H1 (cell line): ENCODE data around the gene SLC25A51. TPM values are rescaled to one million over a fixed set of nuclear protein-coding genes. Genes with fewer than 3 reads are reported as not detected.

Source experiments
- CTCF ChIA-PET: fragments of 300-600 bp; sonication (Branson Sonifier 250); formaldehyde crosslinking; loops from one replicate; lab custom pipeline; 2021; ENCODE audit not compliant: partially characterized antibody; lab: Charles Lee
- POLR2A ChIA-PET: fragments of 300-600 bp; sonication (Branson Sonifier 250); formaldehyde crosslinking; loops from one replicate; lab custom pipeline; 2021; ENCODE audit warnings: inconsistent platforms; ENCODE audit not compliant: partially characterized antibody; lab: Charles Lee
- DNase-seq, 2 experiments: peaks; one replicate each; pipeline versions ENCODE4 v3.0.0 to v3.0.0-alpha.2; 2010 to 2022; ENCODE audit warnings: low spot score in 2 of 2, low read depth in 1 of 2, mixed read lengths in 1 of 2
- FAIRE-seq: peaks from 2 replicates; lab custom pipeline; 2011; peaks lifted over from hg19 to GRCh38; lab: Jason Lieb, UNC
- H2AFZ ChIP-seq: 2 replicates; pipeline ENCODE4 v1.8.1; 2012; ENCODE audit warnings: low read length, inconsistent platforms
- H2AK5ac ChIP-seq: 2 replicates; pipeline ENCODE4 v1.6.1; 2013; ENCODE audit warnings: low read depth, low read length
- H2BK120ac ChIP-seq: replicated peaks from 2 replicates; pipeline ENCODE3; 2013; ENCODE audit warnings: low read depth, low read length, inconsistent platforms
- H2BK12ac ChIP-seq: 2 replicates; pipeline ENCODE4 v1.6.1; 2013; ENCODE audit warnings: low read depth, low read length
- H2BK15ac ChIP-seq: 2 replicates; pipeline ENCODE4 v1.6.1; 2013; ENCODE audit warnings: low read length
- H2BK20ac ChIP-seq: 2 replicates; pipeline ENCODE4 v1.6.1; 2013; ENCODE audit warnings: low read length
- H2BK5ac ChIP-seq: 2 replicates; pipeline ENCODE4 v1.6.1; 2013; ENCODE audit warnings: low read depth, low read length
- H3K14ac ChIP-seq: 2 replicates; pipeline ENCODE4 v1.6.1; 2013; ENCODE audit warnings: inconsistent platforms; ENCODE audit not compliant: insufficient read length
- H3K18ac ChIP-seq: 2 replicates; pipeline ENCODE4 v1.6.1; 2013; ENCODE audit warnings: low read length; ENCODE audit errors: extremely low read depth
- H3K23ac ChIP-seq: 2 replicates; pipeline ENCODE4 v1.6.1; 2013; ENCODE audit warnings: inconsistent platforms; ENCODE audit not compliant: insufficient read length
- H3K23me2 ChIP-seq: 2 replicates; pipeline ENCODE4 v1.6.1; 2013; ENCODE audit warnings: low read depth, low read length
- H3K27ac ChIP-seq: 2 replicates; pipeline ENCODE4 v1.6.1; 2011; ENCODE audit warnings: low read depth, low read length, inconsistent platforms
- H3K27me3 ChIP-seq, 4 experiments: replicated peaks in 1 of 4; 1 replicate in 1 of 4; 2 replicates in 3 of 4; pipeline versions ENCODE4 v1.6.1 to v1.8.1; 2011 to 2013; ENCODE audit warnings: low read length in 3 of 4, mild to moderate bottlenecking in 3 of 4, inconsistent platforms in 2 of 4, mixed read lengths in 2 of 4, moderate library complexity in 1 of 4; ENCODE audit not compliant: control insufficient read depth in 3 of 4, insufficient read depth in 3 of 4; ENCODE audit errors: extremely low read depth in 1 of 4
- H3K36me3 ChIP-seq, 4 experiments: 2 replicates each; pipeline versions ENCODE4 v1.6.1 to v1.8.1; 2011 to 2013; ENCODE audit warnings: mild to moderate bottlenecking in 4 of 4, low read length in 3 of 4, moderate library complexity in 2 of 4, control low read depth in 1 of 4, inconsistent platforms in 1 of 4; ENCODE audit not compliant: insufficient read depth in 4 of 4, control insufficient read depth in 2 of 4
- H3K4ac ChIP-seq: replicated peaks from 2 replicates; pipeline ENCODE3; 2013; ENCODE audit warnings: low read length, low read depth, mixed read lengths, inconsistent platforms; ENCODE audit not compliant: insufficient read length
- H3K4me1 ChIP-seq, 4 experiments: replicated peaks in 1 of 4; 1 replicate in 1 of 4; 2 replicates in 3 of 4; pipeline versions ENCODE4 v1.6.1 to v1.8.1; 2011 to 2013; ENCODE audit warnings: low read length in 3 of 4, inconsistent platforms in 2 of 4, mixed read lengths in 1 of 4; ENCODE audit not compliant: insufficient read depth in 4 of 4, control insufficient read depth in 3 of 4
- H3K4me2 ChIP-seq, 2 experiments: 2 replicates each; pipeline versions ENCODE4 v1.6.1 to v1.8.1; 2011 to 2013; ENCODE audit warnings: low read depth in 2 of 2, low read length in 2 of 2, control low read depth in 1 of 2, inconsistent platforms in 1 of 2, mild to moderate bottlenecking in 1 of 2; ENCODE audit not compliant: insufficient read depth in 1 of 2
- H3K4me3 ChIP-seq, 4 experiments: fragments of 200-600, 300-600 bp in 1 of 4; sonication (generic), shearing (Covaris generic), sonication (Bioruptor Twin) in 1 of 4; 2 replicates each; pipeline versions ENCODE4 v1.5.1 to v1.8.1; 2011 to 2016; ENCODE audit warnings: low read length in 4 of 4, low read depth in 3 of 4, control low read depth in 2 of 4, inconsistent platforms in 2 of 4, mild to moderate bottlenecking in 2 of 4, mixed read lengths in 1 of 4, moderate library complexity in 1 of 4; ENCODE audit not compliant: insufficient read depth in 2 of 4; ENCODE audit errors: extremely low read depth in 1 of 4
- H3K56ac ChIP-seq: replicated peaks from 2 replicates; pipeline ENCODE3; 2013; ENCODE audit warnings: low read depth, mild to moderate bottlenecking, mixed read lengths, low read length, inconsistent platforms; ENCODE audit not compliant: insufficient read length
- H3K79me1 ChIP-seq: 2 replicates; pipeline ENCODE4 v1.6.1; 2013; ENCODE audit warnings: low read depth, low read length, control low read depth
- H3K79me2 ChIP-seq, 2 experiments: 2 replicates each; pipeline versions ENCODE4 v1.6.1 to v1.8.1; 2012 to 2013; ENCODE audit warnings: low read length in 2 of 2, mild to moderate bottlenecking in 2 of 2, inconsistent platforms in 1 of 2; ENCODE audit not compliant: insufficient read depth in 2 of 2, control insufficient read depth in 1 of 2
- H3K9ac ChIP-seq, 4 experiments: replicated peaks in 1 of 4; 1 replicate in 1 of 4; 2 replicates in 3 of 4; pipeline versions ENCODE4 v1.6.1 to v1.8.1; 2011 to 2013; ENCODE audit warnings: low read depth in 3 of 4, low read length in 3 of 4, control low read depth in 2 of 4, mild to moderate bottlenecking in 2 of 4, moderate library complexity in 2 of 4, inconsistent platforms in 1 of 4; ENCODE audit errors: extremely low read depth in 1 of 4
- H3K9me3 ChIP-seq, 2 experiments: 2 replicates each; pipeline versions ENCODE4 v1.6.1 to v1.8.1; 2012 to 2013; ENCODE audit warnings: mild to moderate bottlenecking in 2 of 2, moderate library complexity in 2 of 2, control low read depth in 1 of 2, inconsistent platforms in 1 of 2, low read depth in 1 of 2, low read length in 1 of 2, mixed read lengths in 1 of 2; ENCODE audit not compliant: insufficient read depth in 2 of 2
- H4K20me1 ChIP-seq, 2 experiments: replicated peaks in 1 of 2; 2 replicates each; pipeline versions ENCODE3 to v1.8.1; 2011 to 2013; ENCODE audit warnings: inconsistent platforms in 2 of 2, low read length in 2 of 2, mild to moderate bottlenecking in 1 of 2; ENCODE audit not compliant: insufficient read depth in 2 of 2, control insufficient read depth in 1 of 2
- H4K5ac ChIP-seq: 2 replicates; pipeline ENCODE4 v1.6.1; 2013; ENCODE audit warnings: low read length, low read depth, mixed read lengths, inconsistent platforms; ENCODE audit not compliant: insufficient read length
- H4K8ac ChIP-seq: 2 replicates; pipeline ENCODE4 v1.8.0; 2013; ENCODE audit warnings: mild to moderate bottlenecking, moderate library complexity, low read length, inconsistent platforms; ENCODE audit not compliant: insufficient read depth; ENCODE audit errors: extremely low read depth
- H4K91ac ChIP-seq: replicated peaks from 2 replicates; pipeline ENCODE3; 2013; ENCODE audit warnings: low read length, mixed read lengths, inconsistent platforms; ENCODE audit not compliant: insufficient read length
- CHD2 ChIP-seq: IDR thresholded peaks from 2 replicates; pipeline ENCODE4 v1.6.1; 2012; ENCODE audit warnings: low read length, improper control_type of control experiment
- CTCF ChIP-seq, 3 experiments: IDR thresholded peaks; 1 replicate in 2 of 3; 2 replicates in 1 of 3; pipeline versions ENCODE4 v1.5.1 to v1.6.1; 2011; ENCODE audit warnings: low read length in 3 of 3, mild to moderate bottlenecking in 3 of 3, inconsistent platforms in 2 of 3, low read depth in 1 of 3, moderate library complexity in 1 of 3; ENCODE audit not compliant: insufficient read depth in 1 of 3; ENCODE audit errors: control extremely low read depth in 1 of 3
- EGR1 ChIP-seq: IDR thresholded peaks from 2 replicates; pipeline ENCODE4 v1.6.1; 2011; ENCODE audit warnings: low read depth, low read length, borderline replicate concordance
- FOSL1 ChIP-seq: IDR thresholded peaks from 2 replicates; pipeline ENCODE4 v1.6.1; 2011; ENCODE audit warnings: mild to moderate bottlenecking, low read depth, low read length, moderate library complexity; ENCODE audit not compliant: insufficient read depth
- MAX ChIP-seq: IDR thresholded peaks from 2 replicates; pipeline ENCODE4 v1.6.1; 2012; ENCODE audit warnings: inconsistent platforms
- POLR2AphosphoS5 ChIP-seq: IDR thresholded peaks from 2 replicates; pipeline ENCODE4 v1.6.1; 2011; ENCODE audit warnings: low read depth, low read length
- SP1 ChIP-seq: IDR thresholded peaks from 2 replicates; pipeline ENCODE4 v1.6.1; 2011; ENCODE audit warnings: low read depth, low read length
- SP4 ChIP-seq: IDR thresholded peaks from 2 replicates; pipeline ENCODE4 v1.6.1; 2012; ENCODE audit warnings: low read length, inconsistent platforms
- SUZ12 ChIP-seq: fragments of 200-600 bp; sonication (generic); IDR thresholded peaks from 2 replicates; pipeline ENCODE4 v1.6.1; 2012; ENCODE audit warnings: mild to moderate bottlenecking, inconsistent platforms, low read length, moderate library complexity, mixed read lengths
- TAF1 ChIP-seq: IDR thresholded peaks from 2 replicates; pipeline ENCODE4 v1.6.1; 2011; ENCODE audit warnings: mild to moderate bottlenecking, low read depth, low read length
- WGBS, 2 experiments: shearing (Covaris generic) in 1 of 2; methylation state at CpG; one replicate each; pipeline versions ENCODE4 v1.1.6 to v1.1.7; 2013 to 2015; ENCODE audit warnings: low lambda C conversion rate in 2 of 2, mixed read lengths in 2 of 2, inconsistent platforms in 1 of 2, low coverage in 1 of 2, missing lambda C conversion rate in 1 of 2; ENCODE audit not compliant: insufficient replicate concordance in 2 of 2, insufficient coverage in 1 of 2, insufficient read length in 1 of 2; ENCODE audit errors: extremely low coverage in 1 of 2, missing lambda C conversion rate in 1 of 2; 5-methylcytosine and 5-hydroxymethylcytosine counted together
- polyA plus RNA-seq, 7 experiments: library from polyadenylated mRNA; depleted of rRNA in 3 of 7; stranded (reverse) in 5 of 7; unstranded in 2 of 7; fragments of >200 nt in 5 of 7; fragments of 200-250 nt in 2 of 7; gene quantifications; 1 replicate in 5 of 7; 2 replicates in 1 of 7; 4 replicates in 1 of 7; pipeline versions ENCODE4 v1.2.1 to v1.2.3, GENCODE V29; 2011 to 2013; ENCODE audit warnings: missing spikeins in 2 of 7, mixed read lengths in 2 of 7
- total RNA-seq: library from RNA; stranded (reverse); fragmentation: NEBNext Ultra II Directional; extraction: Animal tissue kit (Norgen Biotek cat#: 25700); gene quantifications from 2 replicates; pipeline ENCODE4 v1.2.1, GENCODE V29; 2021

The SLC25A51 gene
- total and polyA plus RNA-seq, 2 of the 8 experiments (the other 6 are each of a cell fraction or from before 2014, with no cell fraction given) = 8.0 to 14.5 TPM

- Histone ChIP-seq H2BK20ac (no peak overlapping the region), H3K36me3 (peaks cover 0 to 11% (median under 1%) of the 10 kb centered on the region in 4 experiments; a peak in 4 of 8 replicates), H2BK12ac (0 out of 2 replicates have a peak overlapping the region, but pooled peaks have one; percentile 60), H2BK5ac (0 out of 2 replicates have a peak overlapping the region, but pooled peaks have one; percentile 39), H2AFZ (no peak overlapping the region), H4K91ac (peak overlapping the region; percentile 27), H3K27ac (no peak overlapping the region; the same call in 1 of the 2 replicates), H2AK5ac (0 out of 2 replicates have a peak overlapping the region, but pooled peaks have one; percentile 9), H3K79me1 (no peaks in the 10 kb centered on the region), H3K18ac (no peak overlapping the region; the same call in 1 of the 2 replicates), H3K9ac (no peak overlapping the region), H3K23me2 (0 out of 2 replicates have a peak, but pooled peaks cover 2% of the 10 kb centered on the region), H3K79me2 (no peaks in the 10 kb centered on the region), H3K4me2 (no peak overlapping the region), H4K20me1 (peaks cover 2 to 3% of the 10 kb centered on the region in 2 experiments), H4K5ac (no peak overlapping the region), H3K23ac (no peak overlapping the region), H2BK120ac (no peak overlapping the region), H3K27me3 (no peaks in the 10 kb centered on the region), H3K4me1 (peaks cover 6 to 25% (median 14%) of the 10 kb centered on the region in 4 experiments), H3K14ac (no peak overlapping the region), H3K56ac (no peak overlapping the region), H3K4me3 (no peak overlapping the region), H3K9me3 (no peaks in the 10 kb centered on the region), H3K4ac (no peak overlapping the region), H4K8ac (no peak overlapping the region), H2BK15ac (no peak overlapping the region; the same call in 1 of the 2 replicates)
- DNase-seq = no peak
- WGBS, 2 experiments = 91% methylated on average over 8 of the region's 8 CpGs; no CpG with 5 or more reads in 1 of the 2 experiments
- ChIA-PET CTCF (interaction anchor here (1.3 to 1.5 kb wide), 3 partner anchors 13 to 33 kb away, joined by 5 to 8 read pairs (median 5); no protein-coding TSS in a partner anchor), POLR2A (interaction anchor here (1.0 kb wide), 1 partner anchor 85 kb away, joined by 3 read pairs; no protein-coding TSS in a partner anchor)
- FAIRE-seq = no peak
- TF ChIP-seq SP1 (no peak), FOSL1 (no peak), TAF1 (no peak), EGR1 (no peak), SUZ12 (no peak), CHD2 (no peak), POLR2AphosphoS5 (no peak), SP4 (no peak), CTCF (IDR thresholded peaks at IDR 0.05; ENCODE audit: control extremely low read depth in 1 of 3, insufficient read depth in 1 of 3, low read depth in 1 of 3, low read length in 3 of 3) (no peak), MAX (no peak)
Observed at GRCh38 chr9:37946041-37946440, 42.1 kb upstream of the SLC25A51 start.
